ENCODE data around the gene ZMYND8. TPM values are rescaled to one million over a fixed set of nuclear protein-coding genes. Genes with fewer than 3 reads are reported as not detected.

Gene ZMYND8
- total and polyA plus RNA-seq, 10 of the 15 experiments (the other 5 are each of a cell fraction or from before 2014, with no cell fraction given), result 12.9 to 54.8 (median 23.1) TPM

- Histone ChIP-seq H3K9me3 (replicated peaks; ENCODE audit: control insufficient read depth, insufficient read depth, low read length) (no peaks in the 10 kb centered on the region), H3K4me3 (no peak overlapping the region), H4K20me1 (ENCODE audit: control insufficient read depth, insufficient read depth) (no peaks in the 10 kb centered on the region), H3K36me3 (ENCODE audit: control insufficient read depth in 2 of 2, insufficient read depth in 2 of 2, low read length in 1 of 2) (peaks cover 23 to 51% of the 10 kb centered on the region in 2 experiments), H3K4me1 (ENCODE audit: control insufficient read depth, insufficient read depth, low read length) (no peaks in the 10 kb centered on the region; the same call in 1 of the 2 replicates), H3K27ac (ENCODE audit: control insufficient read depth, insufficient read depth) (no peak overlapping the region), H3K27me3 (replicated peaks in 1 of 2; ENCODE audit: control insufficient read depth in 2 of 2, insufficient read depth in 2 of 2, low read length in 1 of 2) (no peaks in the 10 kb centered on the region), H2AFZ (ENCODE audit: control insufficient read depth, low read depth, low read length) (no peak overlapping the region), H3K79me2 (ENCODE audit: control insufficient read depth, insufficient read depth, low read length) (no peaks in the 10 kb centered on the region), H3K9ac (ENCODE audit: control insufficient read depth, insufficient read depth, low read length) (no peak overlapping the region), H3K4me2 (ENCODE audit: control insufficient read depth, insufficient read depth) (no peak overlapping the region)
- no peak for TF ChIP-seq TCF12 (IDR thresholded peaks at IDR 0.05; ENCODE audit: low read depth, low read length)
- TF ChIP-seq ETV6 (conservative IDR thresholded peaks at IDR 0.05 in 1 of 2, IDR thresholded peaks at IDR 0.05 in 1 of 2; ENCODE audit: borderline replicate concordance in 1 of 2, low read depth in 1 of 2), result peak in 1 of 2 experiments; percentile 78; a peak in 1 of 4 replicates
- DNase-seq (ENCODE audit: low read depth, low spot score) (no peak), ATAC-seq (no peak), FAIRE-seq (no peak)
- CTCF ChIA-PET, result interaction anchor here (1.5 to 3.8 kb wide), 4 partner anchors 12 to 167 kb away, joined by 4 to 27 read pairs (median 16); no protein-coding TSS in a partner anchor
- intact Hi-C loops (cut with micrococcal nuclease; ENCODE audit: unreplicated experiment) (no loop called here), in situ Hi-C loops (cut with MboI) (no loop called here)
- TSS peak; percentile 34 for BruUV-seq (replicated peaks)
- RAD21 ChIA-PET (ENCODE audit: unreplicated experiment), result interaction anchor here (0.6 to 1.8 kb wide), 6 partner anchors 19 to 294 kb away, joined by 3 to 9 read pairs (median 4); no protein-coding TSS in a partner anchor
- 89% methylated on average over 12 of the region's 12 CpGs for WGBS (ENCODE audit: insufficient coverage, insufficient replicate concordance, low lambda C conversion rate, missing lambda C conversion rate)
- POLR2A ChIA-PET, result no interaction called here
- SMC1A ChIA-PET (ENCODE audit: uncharacterized antibody, unreplicated experiment), result interaction anchor here (1.0 to 1.7 kb wide), 2 partner anchors 55 to 166 kb away, joined by 3 to 4 read pairs; no protein-coding TSS in a partner anchor
Observed at GRCh38 chr20:47217482-47218446, 138.7 kb downstream of the ZMYND8 start.

DNA sequence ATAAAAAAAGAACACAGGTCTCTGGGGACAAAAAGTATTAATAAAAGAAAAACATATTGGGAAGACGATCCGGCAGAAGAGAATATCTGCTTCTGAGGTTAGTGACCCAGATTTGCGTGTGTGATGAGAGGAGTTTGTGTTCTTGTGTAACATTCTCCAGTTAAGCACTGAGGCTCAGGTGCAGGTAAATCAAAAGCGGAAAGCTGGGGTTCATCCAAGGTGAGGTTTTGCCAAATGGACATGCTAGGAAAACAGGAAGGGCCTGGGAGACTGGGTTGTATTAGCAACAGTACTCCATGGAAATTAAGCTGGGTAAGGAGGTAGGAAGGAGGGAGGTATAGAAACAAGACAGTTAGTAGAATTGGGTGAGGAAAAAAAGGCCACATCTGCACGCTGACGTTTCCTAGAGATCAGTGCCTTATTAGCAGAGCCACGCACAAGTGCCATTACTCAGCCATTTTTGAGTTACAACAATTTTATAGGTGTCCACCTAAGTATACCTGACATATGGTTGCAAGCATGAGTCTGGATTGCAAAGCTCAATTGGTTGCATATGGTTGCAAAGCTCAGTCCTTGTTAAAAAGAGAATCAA is 139.6 kb downstream of the ZMYND8 start:
- WGBS (ENCODE audit: insufficient coverage, insufficient replicate concordance, low lambda C conversion rate, missing lambda C conversion rate), result over 99% methylated on average over 7 of the region's 7 CpGs
- FAIRE-seq, result no peak
- H3K4me3 ChIP-seq, result no peak overlapping the region
- ChIA-PET POLR2A (no interaction called here), RAD21 (ENCODE audit: unreplicated experiment) (interaction anchor here (0.6 to 1.3 kb wide), 3 partner anchors 58 to 295 kb away, joined by 3 to 4 read pairs (median 3); no protein-coding TSS in a partner anchor), CTCF (interaction anchor here (0.7 to 3.8 kb wide), 4 partner anchors 12 to 167 kb away, joined by 4 to 17 read pairs (median 9); no protein-coding TSS in a partner anchor), SMC1A (ENCODE audit: uncharacterized antibody, unreplicated experiment) (interaction anchor here (1.0 to 1.7 kb wide), 2 partner anchors 56 to 167 kb away, joined by 3 to 4 read pairs; no protein-coding TSS in a partner anchor)
- no peaks in the 10 kb centered on the region for H3K79me2 ChIP-seq (ENCODE audit: control insufficient read depth, insufficient read depth, low read length)
- BruUV-seq (replicated peaks), result no TSS peak
- no peak overlapping the region for H3K4me2 ChIP-seq (ENCODE audit: control insufficient read depth, insufficient read depth)
- no peaks in the 10 kb centered on the region for H4K20me1 ChIP-seq (ENCODE audit: control insufficient read depth, insufficient read depth)
- no peak overlapping the region for H2AFZ ChIP-seq (ENCODE audit: control insufficient read depth, low read depth, low read length)
- H3K9me3 ChIP-seq (replicated peaks; ENCODE audit: control insufficient read depth, insufficient read depth, low read length), result no peaks in the 10 kb centered on the region
- H3K9ac ChIP-seq (ENCODE audit: control insufficient read depth, insufficient read depth, low read length), result no peak overlapping the region
- intact Hi-C loops (cut with micrococcal nuclease; ENCODE audit: unreplicated experiment) (no loop called here), in situ Hi-C loops (cut with MboI) (no loop called here)
- no peaks in the 10 kb centered on the region; the same call in 1 of the 2 replicates for H3K4me1 ChIP-seq (ENCODE audit: control insufficient read depth, insufficient read depth, low read length)
- peaks cover 30 to 51% of the 10 kb centered on the region in 2 experiments for H3K36me3 ChIP-seq (ENCODE audit: control insufficient read depth in 2 of 2, insufficient read depth in 2 of 2, low read length in 1 of 2)
- TF ChIP-seq KDM1A (IDR thresholded peaks at IDR 0.05; ENCODE audit: borderline replicate concordance), result no peak
- TF ChIP-seq HDAC2 (IDR thresholded peaks at IDR 0.05), result no peak
- TF ChIP-seq MYC (IDR thresholded peaks at IDR 0.05; ENCODE audit: insufficient read depth, insufficient read length, insufficient replicate concordance, low read length, severe bottlenecking), result no peak
- TF ChIP-seq CBX5 (IDR thresholded peaks at IDR 0.05; ENCODE audit: low read depth), result no peak
- no peak for TF ChIP-seq NRF1 (conservative IDR thresholded peaks at IDR 0.05; ENCODE audit: low read depth, low read length)
- H3K27ac ChIP-seq (ENCODE audit: control insufficient read depth, insufficient read depth), result no peak overlapping the region
- no peak for ATAC-seq
- DNase-seq (ENCODE audit: low read depth, low spot score), result no peak
- H3K27me3 ChIP-seq (replicated peaks in 1 of 2; ENCODE audit: control insufficient read depth in 2 of 2, insufficient read depth in 2 of 2, low read length in 1 of 2), result no peaks in the 10 kb centered on the region

Data from GM12878 (cell line).